Measurements from ENCODE around the gene TMEM239.

Gene TMEM239

GRCh38 chr20:2846698-2847097 is 30.5 kb downstream of the TMEM239 start:
- POLR2A ChIA-PET: no interaction called here
- DNase-seq (ENCODE audit: extremely low spot score): no peak
- CTCF ChIA-PET: interaction anchor here (1.6 kb wide), 1 partner anchor 41 kb away, joined by 3 read pairs; no protein-coding TSS in a partner anchor
- TF ChIP-seq, protein P1, sequence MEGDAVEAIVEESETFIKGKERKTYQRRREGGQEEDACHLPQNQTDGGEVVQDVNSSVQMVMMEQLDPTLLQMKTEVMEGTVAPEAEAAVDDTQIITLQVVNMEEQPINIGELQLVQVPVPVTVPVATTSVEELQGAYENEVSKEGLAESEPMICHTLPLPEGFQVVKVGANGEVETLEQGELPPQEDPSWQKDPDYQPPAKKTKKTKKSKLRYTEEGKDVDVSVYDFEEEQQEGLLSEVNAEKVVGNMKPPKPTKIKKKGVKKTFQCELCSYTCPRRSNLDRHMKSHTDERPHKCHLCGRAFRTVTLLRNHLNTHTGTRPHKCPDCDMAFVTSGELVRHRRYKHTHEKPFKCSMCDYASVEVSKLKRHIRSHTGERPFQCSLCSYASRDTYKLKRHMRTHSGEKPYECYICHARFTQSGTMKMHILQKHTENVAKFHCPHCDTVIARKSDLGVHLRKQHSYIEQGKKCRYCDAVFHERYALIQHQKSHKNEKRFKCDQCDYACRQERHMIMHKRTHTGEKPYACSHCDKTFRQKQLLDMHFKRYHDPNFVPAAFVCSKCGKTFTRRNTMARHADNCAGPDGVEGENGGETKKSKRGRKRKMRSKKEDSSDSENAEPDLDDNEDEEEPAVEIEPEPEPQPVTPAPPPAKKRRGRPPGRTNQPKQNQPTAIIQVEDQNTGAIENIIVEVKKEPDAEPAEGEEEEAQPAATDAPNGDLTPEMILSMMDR (IDR thresholded peaks at IDR 0.05; ENCODE audit: control extremely low read depth, extremely low read depth, low read depth, missing control alignments): no peak

DNA sequence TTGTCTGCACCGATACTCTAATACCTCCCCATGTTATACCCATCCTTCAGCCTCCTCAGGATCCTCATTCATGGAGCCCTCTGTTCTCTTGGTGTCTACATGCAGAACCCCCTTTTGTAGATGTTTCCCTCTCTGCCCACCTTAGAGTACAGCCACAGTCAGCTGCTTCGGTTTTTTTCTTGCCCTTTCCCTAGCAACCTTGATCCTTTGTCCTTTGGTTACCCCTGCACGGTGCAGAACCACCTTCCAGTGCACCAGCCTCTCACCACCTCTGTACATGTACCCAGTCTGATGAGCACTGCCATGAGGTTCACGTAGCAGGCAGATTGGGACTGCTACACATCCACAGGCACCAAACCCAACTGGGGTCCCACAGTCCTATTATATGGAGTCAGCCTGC is 31.6 kb downstream of the TMEM239 start:
- ChIA-PET CTCF (interaction anchor here (0.7 to 1.6 kb wide), 3 partner anchors 17 to 40 kb away, joined by 3 to 4 read pairs (median 3); no protein-coding TSS in a partner anchor), POLR2A (no interaction called here)
- DNase-seq (ENCODE audit: extremely low spot score): no peak
- TF ChIP-seq, protein P1 (IDR thresholded peaks at IDR 0.05; ENCODE audit: control extremely low read depth, extremely low read depth, low read depth, missing control alignments): no peak

- DNase-seq (ENCODE audit: extremely low spot score): no peak
- ChIA-PET CTCF (interaction anchor here (1.3 to 1.5 kb wide), 3 partner anchors 13 to 162 kb away, joined by 4 read pairs; no protein-coding TSS in a partner anchor), POLR2A (no interaction called here)
- TF ChIP-seq, protein P1 (IDR thresholded peaks at IDR 0.05; ENCODE audit: control extremely low read depth, extremely low read depth, low read depth, missing control alignments): no peak
Measured at GRCh38 chr20:2849529-2849928, 33.4 kb downstream of the TMEM239 start.

DNA sequence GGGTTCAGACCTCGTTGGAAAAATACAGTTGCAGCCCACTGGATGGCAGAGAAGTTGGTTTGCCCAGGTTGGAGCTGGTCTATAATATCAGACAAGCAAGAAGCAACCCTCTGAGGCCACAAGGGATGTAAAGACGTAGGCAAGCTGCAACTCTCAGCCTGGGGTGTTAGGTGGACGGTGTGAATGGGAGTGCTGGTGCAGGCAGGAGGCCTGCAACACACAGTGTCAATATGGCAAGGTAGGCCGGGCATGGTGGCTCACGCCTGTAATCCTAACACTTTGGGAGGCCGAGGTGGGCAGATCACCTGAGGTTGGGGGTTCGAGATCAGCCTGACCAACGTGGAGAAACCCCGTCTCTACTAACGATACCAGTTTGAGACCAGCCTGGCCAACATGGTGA is 34.9 kb downstream of the TMEM239 start:
- no peak for DNase-seq (ENCODE audit: extremely low spot score)
- CTCF ChIA-PET: interaction anchor here (1.1 to 1.8 kb wide), 8 partner anchors 7 to 141 kb away, joined by 3 to 9 read pairs (median 6); no protein-coding TSS in a partner anchor
- POLR2A ChIA-PET: no interaction called here
- TF ChIP-seq, protein P1 (IDR thresholded peaks at IDR 0.05; ENCODE audit: control extremely low read depth, extremely low read depth, low read depth, missing control alignments): no peak

DNA sequence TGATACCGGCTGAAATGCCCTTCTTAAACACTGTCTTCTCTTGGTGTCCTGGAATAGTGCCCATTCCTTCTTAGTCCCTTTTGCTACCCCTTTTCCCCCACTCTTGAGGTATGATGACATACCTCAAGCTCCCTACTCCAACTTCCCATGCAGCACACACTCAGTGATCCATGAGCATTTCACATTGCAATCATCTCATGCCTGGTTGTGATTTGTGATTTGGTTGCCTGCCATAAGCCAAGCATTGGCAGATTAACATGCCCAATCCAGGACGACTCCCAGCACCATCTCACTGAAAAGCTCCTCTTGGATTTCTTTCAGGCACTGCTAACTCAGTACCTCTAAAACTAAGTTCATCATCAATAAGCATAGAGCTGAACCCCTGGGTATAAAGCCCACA is 42.4 kb downstream of the TMEM239 start:
- POLR2A ChIA-PET: no interaction called here
- TF ChIP-seq, protein P1 (IDR thresholded peaks at IDR 0.05; ENCODE audit: control extremely low read depth, extremely low read depth, low read depth, missing control alignments): no peak
- no peak for DNase-seq (ENCODE audit: extremely low spot score)
- CTCF ChIA-PET: interaction anchor here (1.3 to 1.9 kb wide), 2 partner anchors 13 to 15 kb away, joined by 3 to 7 read pairs; partner anchors contain the start of gene PTPRA

- ChIA-PET POLR2A (no interaction called here), CTCF (interaction anchor here (1.3 to 1.9 kb wide), 2 partner anchors 12 to 14 kb away, joined by 3 to 7 read pairs; partner anchors contain the start of gene PTPRA)
- no peak for DNase-seq (ENCODE audit: extremely low spot score)
- TF ChIP-seq, protein P1 (IDR thresholded peaks at IDR 0.05; ENCODE audit: control extremely low read depth, extremely low read depth, low read depth, missing control alignments): no peak
Measured at GRCh38 chr20:2859330-2860121, 43.4 kb downstream of the TMEM239 start.

Measured in GM10248 (cell line).